Neuronal stem cell (in vitro differentiated cells): ENCODE measurements around the gene RYR2.

ENCODE experiments used
- DNase-seq: peaks from one replicate; pipeline ENCODE4 v3.0.0-alpha.2; 2013; ENCODE audit warnings: low spot score
- H2AFZ ChIP-seq: one replicate; pipeline ENCODE4 v1.6.1; 2013; ENCODE audit warnings: mild to moderate bottlenecking, low read length, inconsistent platforms
- H2AK5ac ChIP-seq: 2 replicates; pipeline ENCODE4 v1.6.1; 2013; ENCODE audit warnings: low read depth, mild to moderate bottlenecking, inconsistent platforms, low read length, moderate library complexity, mixed read lengths
- H2BK120ac ChIP-seq: 2 replicates; pipeline ENCODE4 v1.6.1; 2013; ENCODE audit warnings: low read depth, mild to moderate bottlenecking, inconsistent platforms, low read length, moderate library complexity, mixed read lengths
- H2BK12ac ChIP-seq: one replicate; pipeline ENCODE4 v1.6.1; 2013; ENCODE audit warnings: low read length, inconsistent platforms
- H2BK15ac ChIP-seq: 2 replicates; pipeline ENCODE4 v1.6.1; 2013; ENCODE audit warnings: mild to moderate bottlenecking, low read length, inconsistent platforms, mixed read lengths
- H2BK5ac ChIP-seq: one replicate; pipeline ENCODE4 v1.6.1; 2013; ENCODE audit warnings: inconsistent platforms, mild to moderate bottlenecking, low read length, moderate library complexity
- H3K14ac ChIP-seq: one replicate; pipeline ENCODE4 v1.6.1; 2013; ENCODE audit warnings: low read length, inconsistent platforms
- H3K18ac ChIP-seq: 2 replicates; pipeline ENCODE4 v1.6.1; 2013; ENCODE audit warnings: low read length, inconsistent platforms
- H3K23ac ChIP-seq: 2 replicates; pipeline ENCODE4 v1.6.1; 2013; ENCODE audit warnings: low read depth, mild to moderate bottlenecking, mixed read lengths, low read length, inconsistent platforms; ENCODE audit not compliant: poor library complexity
- H3K27ac ChIP-seq: replicated peaks from 3 replicates; pipeline ENCODE4 v1.5.1; 2013; ENCODE audit warnings: low read length, inconsistent platforms
- H3K27me3 ChIP-seq, 3 experiments: 2 replicates each; pipeline ENCODE4 v1.6.1; 2013; ENCODE audit warnings: low read length in 3 of 3, mild to moderate bottlenecking in 2 of 3, inconsistent platforms in 1 of 3, low read depth in 1 of 3, mixed read lengths in 1 of 3, moderate library complexity in 1 of 3; ENCODE audit not compliant: control insufficient read depth in 3 of 3, insufficient read depth in 3 of 3
- H3K36me3 ChIP-seq, 2 donors: replicated peaks in 1 of 2; 2 replicates each; pipeline ENCODE4 v1.6.1; 2013; ENCODE audit warnings: low read length in 2 of 2; ENCODE audit not compliant: control insufficient read depth in 2 of 2, insufficient read depth in 2 of 2
- H3K4ac ChIP-seq: 2 replicates; pipeline ENCODE4 v1.6.1; 2013; ENCODE audit warnings: inconsistent platforms, mild to moderate bottlenecking, low read length, moderate library complexity
- H3K4me1 ChIP-seq, 2 donors: 1 replicate in 1 of 2; 2 replicates in 1 of 2; pipeline ENCODE4 v1.6.1; 2013; ENCODE audit warnings: low read length in 2 of 2, low read depth in 1 of 2; ENCODE audit not compliant: control insufficient read depth in 2 of 2, insufficient read depth in 1 of 2
- H3K4me2 ChIP-seq: one replicate; pipeline ENCODE4 v1.6.1; 2013; ENCODE audit warnings: mild to moderate bottlenecking, low read length, inconsistent platforms; ENCODE audit not compliant: insufficient read depth, poor library complexity, severe bottlenecking
- H3K4me3 ChIP-seq, 2 donors: 2 replicates each; pipeline ENCODE4 v1.5.1; 2013; ENCODE audit warnings: low read length in 2 of 2, mild to moderate bottlenecking in 2 of 2, inconsistent platforms in 1 of 2, moderate library complexity in 1 of 2
- H3K79me1 ChIP-seq: one replicate; pipeline ENCODE4 v1.6.1; 2013; ENCODE audit warnings: low read depth, mild to moderate bottlenecking, inconsistent platforms, low read length, moderate library complexity
- H3K9ac ChIP-seq: one replicate; pipeline ENCODE4 v1.6.1; 2013; ENCODE audit warnings: mild to moderate bottlenecking, low read depth, low read length, inconsistent platforms; ENCODE audit not compliant: poor library complexity
- H3K9me3 ChIP-seq, 2 donors: replicated peaks in 1 of 2; 2 replicates each; pipeline versions ENCODE3 to v1.6.1; 2013; ENCODE audit warnings: low read length in 2 of 2, mild to moderate bottlenecking in 2 of 2, inconsistent platforms in 1 of 2, low read depth in 1 of 2, mixed read lengths in 1 of 2, moderate library complexity in 1 of 2; ENCODE audit not compliant: control insufficient read depth in 2 of 2, insufficient read depth in 1 of 2
- H4K8ac ChIP-seq: one replicate; pipeline ENCODE4 v1.6.1; 2013; ENCODE audit warnings: low read depth, mild to moderate bottlenecking, inconsistent platforms, low read length, moderate library complexity
- H4K91ac ChIP-seq: one replicate; pipeline ENCODE4 v1.6.1; 2013; ENCODE audit warnings: low read length, low read depth, mild to moderate bottlenecking, inconsistent platforms; ENCODE audit not compliant: poor library complexity
- WGBS, 2 donors: extraction: QIAGEN DNeasy Blood & Tissue Kit; methylation state at CpG; one replicate each; pipeline ENCODE4 v1.1.7; 2013; ENCODE audit warnings: missing lambda C conversion rate in 2 of 2, mixed read lengths in 1 of 2; ENCODE audit not compliant: insufficient read length in 2 of 2, insufficient replicate concordance in 1 of 2; ENCODE audit errors: extremely low coverage in 2 of 2; 5-methylcytosine and 5-hydroxymethylcytosine counted together

The RYR2 gene

GRCh38 chr1:237736372-237737029, 694.5 kb downstream of the RYR2 start:
- DNase-seq, result no peak
- Histone ChIP-seq H2BK12ac (no peak overlapping the region), H3K4me1 (peaks cover 0 to 4% of the 10 kb centered on the region in 2 donors), H3K18ac (no peak overlapping the region), H3K4me2 (no peak overlapping the region), H2BK120ac (no peak overlapping the region), H2AFZ (peak overlapping the region; percentile 81), H3K23ac (no peak overlapping the region), H3K79me1 (no peaks in the 10 kb centered on the region), H4K8ac (no peak overlapping the region), H4K91ac (no peak overlapping the region), H3K9me3 (no peaks in the 10 kb centered on the region), H2BK5ac (no peak overlapping the region), H3K27ac (no peak overlapping the region), H3K36me3 (no peaks in the 10 kb centered on the region), H2AK5ac (no peak overlapping the region), H2BK15ac (no peak overlapping the region), H3K14ac (no peak overlapping the region), H3K4ac (no peak overlapping the region), H3K4me3 (no peak overlapping the region), H3K9ac (no peak overlapping the region), H3K27me3 (no peaks in the 10 kb centered on the region)
- WGBS, 2 donors, result no CpG with 5 or more reads among the region's 8 CpGs

GRCh38 chr1:237737448-237737847, 695.5 kb downstream of the RYR2 start:
- Histone ChIP-seq H4K8ac (no peak overlapping the region), H4K91ac (no peak overlapping the region), H3K23ac (no peak overlapping the region), H3K4me3 (no peak overlapping the region), H3K4me2 (no peak overlapping the region), H3K9ac (no peak overlapping the region), H2AFZ (no peak overlapping the region), H2BK120ac (no peak overlapping the region), H3K4me1 (peaks cover 0 to 4% of the 10 kb centered on the region in 2 donors), H2BK15ac (no peak overlapping the region), H3K14ac (no peak overlapping the region), H2AK5ac (no peak overlapping the region), H3K79me1 (no peaks in the 10 kb centered on the region), H2BK12ac (no peak overlapping the region), H3K27me3 (no peaks in the 10 kb centered on the region), H3K36me3 (no peaks in the 10 kb centered on the region), H2BK5ac (no peak overlapping the region), H3K4ac (no peak overlapping the region), H3K9me3 (no peaks in the 10 kb centered on the region), H3K27ac (no peak overlapping the region), H3K18ac (no peak overlapping the region)
- DNase-seq, result no peak

- H3K27me3 ChIP-seq, result no peaks in the 10 kb centered on the region
- H3K36me3 ChIP-seq, result no peaks in the 10 kb centered on the region
- peaks cover 0 to 4% of the 10 kb centered on the region in 2 donors for H3K4me1 ChIP-seq
- no peak overlapping the region for H2BK120ac ChIP-seq
- H2BK15ac ChIP-seq, result no peak overlapping the region
- no peak overlapping the region for H3K27ac ChIP-seq
- no peak overlapping the region for H3K18ac ChIP-seq
- no peak overlapping the region for H3K4me3 ChIP-seq
- no peak overlapping the region for H4K8ac ChIP-seq
- H2BK5ac ChIP-seq, result no peak overlapping the region
- no peaks in the 10 kb centered on the region for H3K9me3 ChIP-seq
- H3K4ac ChIP-seq, result no peak overlapping the region
- no peak overlapping the region for H2AFZ ChIP-seq
- no peak overlapping the region for H3K23ac ChIP-seq
- H2BK12ac ChIP-seq, result no peak overlapping the region
- DNase-seq, result no peak
- no CpG with 5 or more reads among the region's 5 CpGs for whole genome bisulfite sequencing, 2 donors
- no peak overlapping the region for H3K4me2 ChIP-seq
- H3K9ac ChIP-seq, result no peak overlapping the region
- no peaks in the 10 kb centered on the region for H3K79me1 ChIP-seq
- H3K14ac ChIP-seq, result no peak overlapping the region
- H4K91ac ChIP-seq, result no peak overlapping the region
- no peak overlapping the region for H2AK5ac ChIP-seq
Observed at GRCh38 chr1:237737938-237738610, 696.1 kb downstream of the RYR2 start.

GRCh38 chr1:237740846-237741245, 698.9 kb downstream of the RYR2 start:
- Histone ChIP-seq H2BK5ac (no peak overlapping the region), H3K36me3 (no peaks in the 10 kb centered on the region), H3K4ac (no peak overlapping the region), H3K14ac (no peak overlapping the region), H2AK5ac (no peak overlapping the region), H4K91ac (no peak overlapping the region), H3K4me2 (no peak overlapping the region), H3K18ac (no peak overlapping the region), H4K8ac (no peak overlapping the region), H3K9me3 (no peaks in the 10 kb centered on the region), H3K23ac (no peak overlapping the region), H3K4me1 (peaks cover 0 to 4% of the 10 kb centered on the region in 2 donors), H3K4me3 (no peak overlapping the region), H2BK120ac (no peak overlapping the region), H2BK12ac (no peak overlapping the region), H3K79me1 (no peaks in the 10 kb centered on the region), H3K27ac (no peak overlapping the region), H3K9ac (no peak overlapping the region), H2AFZ (peak overlapping the region; percentile 62), H2BK15ac (no peak overlapping the region), H3K27me3 (no peaks in the 10 kb centered on the region)
- WGBS, 2 donors, result no CpG with 5 or more reads among the region's 3 CpGs
- no peak for DNase-seq
